ENCODE data around the gene NFE2L2. TPM values are rescaled to one million over a fixed set of nuclear protein-coding genes. Genes with fewer than 3 reads are reported as not detected.

Gene NFE2L2
- total and polyA plus RNA-seq, 5 donors from 2014 or later, result 44.5 to 121 (median 60.4) TPM

GRCh38 chr2:177261116-177262060 lies 3.1 kb downstream of the NFE2L2 start:
- Histone ChIP-seq H3K4me1 (ENCODE audit: control insufficient read depth, insufficient read depth, low read length, poor library complexity, severe bottlenecking) (peaks cover 69% of the 10 kb centered on the region), H3K9me3 (ENCODE audit: control insufficient read depth in 2 of 2, low read length in 2 of 2) (no peaks in the 10 kb centered on the region), H3K27ac (ENCODE audit: insufficient read depth, low read length, poor library complexity, severe bottlenecking) (peak overlapping the region; percentile 99), H3K4me3 (ENCODE audit: low read depth, low read length) (peak overlapping the region; percentile 99), H3K36me3 (ENCODE audit: control insufficient read depth, insufficient read depth, low read length) (peaks cover 4% of the 10 kb centered on the region), H3K27me3 (ENCODE audit: control insufficient read depth, insufficient read depth, low read length) (no peaks in the 10 kb centered on the region)
- no peak for ATAC-seq (ENCODE audit: low read depth in 2 of 2)
- DNase-seq, result no peak
- H3K27ac Mint-ChIP-seq, result peak overlapping the region; percentile 90 to 97 (median 94)
- H3K4me3 Mint-ChIP-seq, result peak overlapping the region; percentile 91 to 96 (median 93)
- H3K36me3 Mint-ChIP-seq, result peaks cover 23% of the 10 kb centered on the region
- H3K4me1 Mint-ChIP-seq, result peaks cover 44 to 70% (median 58%) of the 10 kb centered on the region in 4 donors
- H3K9me3 Mint-ChIP-seq, result no peaks in the 10 kb centered on the region
- H3K27me3 Mint-ChIP-seq, result no peaks in the 10 kb centered on the region

GRCh38 chr2:177260379-177260778 lies 4.1 kb downstream of the NFE2L2 start:
- peaks cover 23% of the 10 kb centered on the region for H3K36me3 Mint-ChIP-seq
- no peak overlapping the region for H3K27ac ChIP-seq (ENCODE audit: insufficient read depth, low read length, poor library complexity, severe bottlenecking)

GRCh38 chr2:177258059-177258458 lies 6.5 kb downstream of the NFE2L2 start:
- H3K36me3 ChIP-seq (ENCODE audit: control insufficient read depth, insufficient read depth, low read length), result peaks cover 15% of the 10 kb centered on the region
- H3K9me3 Mint-ChIP-seq, result no peaks in the 10 kb centered on the region
- H3K27ac Mint-ChIP-seq, result peak overlapping the region in 2 of 3 donors; percentile 17 to 46
- no peaks in the 10 kb centered on the region for H3K27me3 Mint-ChIP-seq
- DNase-seq (no peak), ATAC-seq (ENCODE audit: low read depth in 2 of 2) (no peak)
- H3K27me3 ChIP-seq (ENCODE audit: control insufficient read depth, insufficient read depth, low read length), result no peaks in the 10 kb centered on the region
- H3K4me3 Mint-ChIP-seq, result peak overlapping the region; percentile 53 to 64 (median 59)
- H3K9me3 ChIP-seq (ENCODE audit: control insufficient read depth in 2 of 2, low read length in 2 of 2), result no peaks in the 10 kb centered on the region
- H3K4me3 ChIP-seq (ENCODE audit: low read depth, low read length), result peak overlapping the region; percentile 68
- H3K4me1 ChIP-seq (ENCODE audit: control insufficient read depth, insufficient read depth, low read length, poor library complexity, severe bottlenecking), result peaks cover 83% of the 10 kb centered on the region
- H3K4me1 Mint-ChIP-seq, result peaks cover 51 to 90% (median 77%) of the 10 kb centered on the region in 4 donors
- peaks cover 23% of the 10 kb centered on the region for H3K36me3 Mint-ChIP-seq
- H3K27ac ChIP-seq (ENCODE audit: insufficient read depth, low read length, poor library complexity, severe bottlenecking), result no peak overlapping the region

More at GRCh38 chr2:177260379-177260778, 4.1 kb downstream of the NFE2L2 start:
- peak overlapping the region; percentile 83 for H3K4me3 ChIP-seq (ENCODE audit: low read depth, low read length)
- ATAC-seq (ENCODE audit: low read depth in 2 of 2) (no peak), DNase-seq (no peak)
- peaks cover 39 to 69% (median 58%) of the 10 kb centered on the region in 4 donors for H3K4me1 Mint-ChIP-seq
- peak overlapping the region; percentile 91 to 96 (median 92) for H3K4me3 Mint-ChIP-seq
- H3K9me3 Mint-ChIP-seq, result no peaks in the 10 kb centered on the region
- H3K36me3 ChIP-seq (ENCODE audit: control insufficient read depth, insufficient read depth, low read length), result peaks cover 4% of the 10 kb centered on the region
- no peaks in the 10 kb centered on the region for H3K27me3 ChIP-seq (ENCODE audit: control insufficient read depth, insufficient read depth, low read length)
- H3K4me1 ChIP-seq (ENCODE audit: control insufficient read depth, insufficient read depth, low read length, poor library complexity, severe bottlenecking), result peaks cover 69% of the 10 kb centered on the region
- no peaks in the 10 kb centered on the region for H3K9me3 ChIP-seq (ENCODE audit: control insufficient read depth in 2 of 2, low read length in 2 of 2)
- peak overlapping the region; percentile 48 to 80 (median 62) for H3K27ac Mint-ChIP-seq
- no peaks in the 10 kb centered on the region for H3K27me3 Mint-ChIP-seq

GRCh38 chr2:177257471-177257870 lies 7.1 kb downstream of the NFE2L2 start:
- no peak overlapping the region for H3K27ac ChIP-seq (ENCODE audit: insufficient read depth, low read length, poor library complexity, severe bottlenecking)
- Mint-ChIP-seq H3K36me3 (peaks cover 26% of the 10 kb centered on the region), H3K27me3 (no peaks in the 10 kb centered on the region), H3K9me3 (no peaks in the 10 kb centered on the region), H3K4me1 (peaks cover 53 to 96% (median 82%) of the 10 kb centered on the region in 4 donors), H3K4me3 (peak overlapping the region; percentile 60 to 86 (median 65)), H3K27ac (peak overlapping the region; percentile 65 to 98 (median 74))
- H3K36me3 ChIP-seq (ENCODE audit: control insufficient read depth, insufficient read depth, low read length), result peaks cover 18% of the 10 kb centered on the region
- H3K9me3 ChIP-seq (ENCODE audit: control insufficient read depth in 2 of 2, low read length in 2 of 2), result no peaks in the 10 kb centered on the region
- no peaks in the 10 kb centered on the region for H3K27me3 ChIP-seq (ENCODE audit: control insufficient read depth, insufficient read depth, low read length)
- no peak for DNase-seq
- H3K4me1 ChIP-seq (ENCODE audit: control insufficient read depth, insufficient read depth, low read length, poor library complexity, severe bottlenecking), result peaks cover 88% of the 10 kb centered on the region
- ATAC-seq (ENCODE audit: low read depth in 2 of 2), result no peak
- peak overlapping the region; percentile 68 for H3K4me3 ChIP-seq (ENCODE audit: low read depth, low read length)

DNA sequence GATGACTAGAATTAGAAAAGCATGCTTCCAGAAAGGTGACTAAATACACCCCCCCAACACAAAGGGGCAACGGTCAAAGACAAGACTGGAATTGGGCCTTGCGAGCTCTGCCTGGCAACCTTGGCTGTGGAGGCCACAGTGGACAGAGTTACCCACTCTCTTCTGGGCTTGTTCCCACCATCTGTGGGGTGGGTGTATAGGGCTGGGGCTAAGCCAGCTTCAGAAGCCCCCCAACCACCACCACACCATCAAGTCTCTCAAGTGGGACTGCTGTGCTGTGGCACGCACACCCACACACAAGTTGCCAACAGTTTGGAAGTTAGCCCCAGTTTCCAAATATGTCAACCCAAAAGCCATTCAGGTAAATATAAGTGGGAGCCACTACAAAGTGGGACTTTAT lies 7.8 kb downstream of the NFE2L2 start:
- H3K4me3 Mint-ChIP-seq, result peak overlapping the region; percentile 60 to 86 (median 65)
- no peak for ATAC-seq (ENCODE audit: low read depth in 2 of 2)

DNA sequence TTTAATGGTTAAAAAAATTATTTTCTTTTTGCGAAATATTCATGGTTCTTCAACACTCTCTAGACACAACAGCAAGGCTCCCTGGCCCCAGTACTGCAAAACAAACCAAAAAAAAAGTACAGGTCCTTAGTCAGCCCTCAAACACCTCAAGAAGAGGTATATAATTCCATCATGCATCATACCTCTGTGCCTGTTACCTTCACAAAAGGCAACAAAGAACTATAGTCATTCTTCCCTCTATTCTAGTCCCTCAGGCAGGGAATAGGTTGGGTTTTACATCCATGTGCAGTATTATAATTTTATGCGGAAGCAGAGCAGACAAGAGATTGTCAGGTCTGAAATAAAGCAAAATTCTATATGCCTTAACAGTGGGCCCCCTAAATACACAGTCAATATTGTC lies 8.5 kb downstream of the NFE2L2 start:
- peak overlapping the region; percentile 20 to 98 (median 61) for H3K27ac Mint-ChIP-seq
- Histone ChIP-seq H3K9me3 (ENCODE audit: control insufficient read depth in 2 of 2, low read length in 2 of 2) (no peaks in the 10 kb centered on the region), H3K36me3 (ENCODE audit: control insufficient read depth, insufficient read depth, low read length) (peaks cover 23% of the 10 kb centered on the region), H3K4me1 (ENCODE audit: control insufficient read depth, insufficient read depth, low read length, poor library complexity, severe bottlenecking) (peaks cover 89% of the 10 kb centered on the region), H3K27me3 (ENCODE audit: control insufficient read depth, insufficient read depth, low read length) (no peaks in the 10 kb centered on the region), H3K27ac (ENCODE audit: insufficient read depth, low read length, poor library complexity, severe bottlenecking) (no peak overlapping the region), H3K4me3 (ENCODE audit: low read depth, low read length) (peak overlapping the region; percentile 68)
- H3K4me1 Mint-ChIP-seq, result peaks cover 52 to 96% (median 81%) of the 10 kb centered on the region in 4 donors
- H3K4me3 Mint-ChIP-seq, result peak overlapping the region; percentile 60 to 86 (median 63)
- ATAC-seq (ENCODE audit: low read depth in 2 of 2) (no peak), DNase-seq (no peak)
- peaks cover 0 to 1% (median 0%) of the 10 kb centered on the region in 7 donors for H3K9me3 Mint-ChIP-seq
- peaks cover 35% of the 10 kb centered on the region for H3K36me3 Mint-ChIP-seq
- H3K27me3 Mint-ChIP-seq, result no peaks in the 10 kb centered on the region

More for the DNA sequence above, 7.8 kb downstream of the NFE2L2 start:
- Histone ChIP-seq H3K4me3 (ENCODE audit: low read depth, low read length) (peak overlapping the region; percentile 68), H3K27me3 (ENCODE audit: control insufficient read depth, insufficient read depth, low read length) (no peaks in the 10 kb centered on the region), H3K36me3 (ENCODE audit: control insufficient read depth, insufficient read depth, low read length) (peaks cover 18% of the 10 kb centered on the region), H3K9me3 (ENCODE audit: control insufficient read depth in 2 of 2, low read length in 2 of 2) (no peaks in the 10 kb centered on the region), H3K27ac (ENCODE audit: insufficient read depth, low read length, poor library complexity, severe bottlenecking) (no peak overlapping the region), H3K4me1 (ENCODE audit: control insufficient read depth, insufficient read depth, low read length, poor library complexity, severe bottlenecking) (peaks cover 89% of the 10 kb centered on the region)
- Mint-ChIP-seq H3K27me3 (no peaks in the 10 kb centered on the region), H3K27ac (peak overlapping the region; percentile 65 to 98 (median 74)), H3K9me3 (peaks cover 0 to 1% (median 0%) of the 10 kb centered on the region in 7 donors), H3K4me1 (peaks cover 53 to 96% (median 82%) of the 10 kb centered on the region in 4 donors), H3K36me3 (peaks cover 30% of the 10 kb centered on the region)
- DNase-seq, result no peak

GRCh38 chr2:177255227-177255601 lies 9.3 kb downstream of the NFE2L2 start:
- H3K36me3 ChIP-seq (ENCODE audit: control insufficient read depth, insufficient read depth, low read length), result peaks cover 26% of the 10 kb centered on the region
- peaks cover 89% of the 10 kb centered on the region for H3K4me1 ChIP-seq (ENCODE audit: control insufficient read depth, insufficient read depth, low read length, poor library complexity, severe bottlenecking)
- DNase-seq, result no peak
- Mint-ChIP-seq H3K4me1 (peaks cover 51 to 97% (median 84%) of the 10 kb centered on the region in 4 donors), H3K4me3 (peak overlapping the region in 2 of 4 donors; percentile 35 to 50), H3K9me3 (peaks cover 0 to 1% (median 0%) of the 10 kb centered on the region in 7 donors), H3K27ac (peak overlapping the region; percentile 69 to 98 (median 80)), H3K36me3 (peaks cover 39% of the 10 kb centered on the region), H3K27me3 (no peaks in the 10 kb centered on the region)
- H3K4me3 ChIP-seq (ENCODE audit: low read depth, low read length), result peak overlapping the region; percentile 34
- no peak for ATAC-seq (ENCODE audit: low read depth in 2 of 2)
- H3K9me3 ChIP-seq (ENCODE audit: control insufficient read depth in 2 of 2, low read length in 2 of 2), result no peaks in the 10 kb centered on the region
- no peaks in the 10 kb centered on the region for H3K27me3 ChIP-seq (ENCODE audit: control insufficient read depth, insufficient read depth, low read length)
- H3K27ac ChIP-seq (ENCODE audit: insufficient read depth, low read length, poor library complexity, severe bottlenecking), result peak overlapping the region; percentile 17
